Neuronal stem cell (in vitro differentiated cells): Measurements from ENCODE around the gene CC2D2A.

ENCODE experiments used
- DNase-seq: peaks from one replicate; pipeline ENCODE4 v3.0.0-alpha.2; 2013; ENCODE audit warnings: low spot score
- H2AFZ ChIP-seq: one replicate; pipeline ENCODE4 v1.6.1; 2013; ENCODE audit warnings: mild to moderate bottlenecking, low read length, inconsistent platforms
- H2AK5ac ChIP-seq: 2 replicates; pipeline ENCODE4 v1.6.1; 2013; ENCODE audit warnings: low read depth, mild to moderate bottlenecking, inconsistent platforms, low read length, moderate library complexity, mixed read lengths
- H2BK120ac ChIP-seq: 2 replicates; pipeline ENCODE4 v1.6.1; 2013; ENCODE audit warnings: low read depth, mild to moderate bottlenecking, inconsistent platforms, low read length, moderate library complexity, mixed read lengths
- H2BK12ac ChIP-seq: one replicate; pipeline ENCODE4 v1.6.1; 2013; ENCODE audit warnings: low read length, inconsistent platforms
- H2BK15ac ChIP-seq: 2 replicates; pipeline ENCODE4 v1.6.1; 2013; ENCODE audit warnings: mild to moderate bottlenecking, low read length, inconsistent platforms, mixed read lengths
- H2BK5ac ChIP-seq: one replicate; pipeline ENCODE4 v1.6.1; 2013; ENCODE audit warnings: inconsistent platforms, mild to moderate bottlenecking, low read length, moderate library complexity
- H3K14ac ChIP-seq: one replicate; pipeline ENCODE4 v1.6.1; 2013; ENCODE audit warnings: low read length, inconsistent platforms
- H3K18ac ChIP-seq: 2 replicates; pipeline ENCODE4 v1.6.1; 2013; ENCODE audit warnings: low read length, inconsistent platforms
- H3K23ac ChIP-seq: 2 replicates; pipeline ENCODE4 v1.6.1; 2013; ENCODE audit warnings: low read depth, mild to moderate bottlenecking, mixed read lengths, low read length, inconsistent platforms; ENCODE audit not compliant: poor library complexity
- H3K27ac ChIP-seq: replicated peaks from 3 replicates; pipeline ENCODE4 v1.5.1; 2013; ENCODE audit warnings: low read length, inconsistent platforms
- H3K27me3 ChIP-seq, 3 experiments: 2 replicates each; pipeline ENCODE4 v1.6.1; 2013; ENCODE audit warnings: low read length in 3 of 3, mild to moderate bottlenecking in 2 of 3, inconsistent platforms in 1 of 3, low read depth in 1 of 3, mixed read lengths in 1 of 3, moderate library complexity in 1 of 3; ENCODE audit not compliant: control insufficient read depth in 3 of 3, insufficient read depth in 3 of 3
- H3K36me3 ChIP-seq, 2 donors: replicated peaks in 1 of 2; 2 replicates each; pipeline ENCODE4 v1.6.1; 2013; ENCODE audit warnings: low read length in 2 of 2; ENCODE audit not compliant: control insufficient read depth in 2 of 2, insufficient read depth in 2 of 2
- H3K4ac ChIP-seq: 2 replicates; pipeline ENCODE4 v1.6.1; 2013; ENCODE audit warnings: inconsistent platforms, mild to moderate bottlenecking, low read length, moderate library complexity
- H3K4me1 ChIP-seq, 2 donors: 1 replicate in 1 of 2; 2 replicates in 1 of 2; pipeline ENCODE4 v1.6.1; 2013; ENCODE audit warnings: low read length in 2 of 2, low read depth in 1 of 2; ENCODE audit not compliant: control insufficient read depth in 2 of 2, insufficient read depth in 1 of 2
- H3K4me2 ChIP-seq: one replicate; pipeline ENCODE4 v1.6.1; 2013; ENCODE audit warnings: mild to moderate bottlenecking, low read length, inconsistent platforms; ENCODE audit not compliant: insufficient read depth, poor library complexity, severe bottlenecking
- H3K4me3 ChIP-seq, 2 donors: 2 replicates each; pipeline ENCODE4 v1.5.1; 2013; ENCODE audit warnings: low read length in 2 of 2, mild to moderate bottlenecking in 2 of 2, inconsistent platforms in 1 of 2, moderate library complexity in 1 of 2
- H3K79me1 ChIP-seq: one replicate; pipeline ENCODE4 v1.6.1; 2013; ENCODE audit warnings: low read depth, mild to moderate bottlenecking, inconsistent platforms, low read length, moderate library complexity
- H3K9ac ChIP-seq: one replicate; pipeline ENCODE4 v1.6.1; 2013; ENCODE audit warnings: mild to moderate bottlenecking, low read depth, low read length, inconsistent platforms; ENCODE audit not compliant: poor library complexity
- H3K9me3 ChIP-seq, 2 donors: replicated peaks in 1 of 2; 2 replicates each; pipeline versions ENCODE3 to v1.6.1; 2013; ENCODE audit warnings: low read length in 2 of 2, mild to moderate bottlenecking in 2 of 2, inconsistent platforms in 1 of 2, low read depth in 1 of 2, mixed read lengths in 1 of 2, moderate library complexity in 1 of 2; ENCODE audit not compliant: control insufficient read depth in 2 of 2, insufficient read depth in 1 of 2
- H4K8ac ChIP-seq: one replicate; pipeline ENCODE4 v1.6.1; 2013; ENCODE audit warnings: low read depth, mild to moderate bottlenecking, inconsistent platforms, low read length, moderate library complexity
- H4K91ac ChIP-seq: one replicate; pipeline ENCODE4 v1.6.1; 2013; ENCODE audit warnings: low read length, low read depth, mild to moderate bottlenecking, inconsistent platforms; ENCODE audit not compliant: poor library complexity
- WGBS, 2 donors: extraction: QIAGEN DNeasy Blood & Tissue Kit; methylation state at CpG; one replicate each; pipeline ENCODE4 v1.1.7; 2013; ENCODE audit warnings: missing lambda C conversion rate in 2 of 2, mixed read lengths in 1 of 2; ENCODE audit not compliant: insufficient read length in 2 of 2, insufficient replicate concordance in 1 of 2; ENCODE audit errors: extremely low coverage in 2 of 2; 5-methylcytosine and 5-hydroxymethylcytosine counted together

Gene CC2D2A

DNA sequence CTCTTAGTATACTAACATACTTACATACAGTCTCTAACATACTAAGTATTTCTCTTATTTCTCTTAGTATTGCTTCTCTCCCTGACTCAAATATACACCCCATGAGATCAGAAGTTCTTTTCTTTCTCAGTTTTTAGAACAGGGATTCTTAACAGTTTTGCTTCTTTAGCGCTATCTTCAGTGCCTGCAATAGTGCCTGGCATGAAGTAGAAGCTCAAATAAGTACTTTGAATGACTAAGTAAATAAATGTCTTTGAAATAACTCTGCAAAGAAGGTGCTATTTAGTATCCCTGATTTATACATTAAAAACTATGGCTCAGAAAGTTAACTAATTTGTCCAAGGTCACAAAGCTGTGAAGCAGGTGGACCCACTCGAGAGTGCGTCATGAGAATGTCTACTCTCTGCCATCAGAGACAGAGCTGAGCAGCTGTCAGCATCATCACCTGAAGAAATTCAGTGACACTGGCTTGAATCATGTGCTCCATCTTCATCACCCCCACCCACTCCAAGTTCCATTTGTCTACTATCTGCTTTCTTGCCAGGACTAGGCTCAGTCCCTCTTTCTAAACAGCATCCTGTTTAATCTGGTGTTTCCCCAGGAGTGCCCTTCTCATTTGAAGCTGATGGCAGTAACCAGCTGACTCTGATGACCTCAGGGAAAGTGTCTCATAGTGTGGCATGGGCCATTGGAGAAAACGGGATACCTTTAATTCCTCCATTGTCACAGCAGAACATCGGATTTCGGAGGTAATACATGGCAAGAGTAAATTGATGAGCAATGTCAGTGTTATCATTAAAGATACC, 83.1 kb downstream of the CC2D2A start:
- no peak overlapping the region for H3K27ac ChIP-seq
- no peak overlapping the region for H2BK15ac ChIP-seq
- WGBS, 2 donors, result no CpG with 5 or more reads among the region's 6 CpGs
- H3K36me3 ChIP-seq, result peaks cover 1 to 42% of the 10 kb centered on the region in 2 donors
- H3K9me3 ChIP-seq, result no peaks in the 10 kb centered on the region
- H2BK12ac ChIP-seq, result no peak overlapping the region
- H3K27me3 ChIP-seq, result no peaks in the 10 kb centered on the region
- H3K4me2 ChIP-seq, result no peak overlapping the region
- H2BK5ac ChIP-seq, result no peak overlapping the region
- H3K18ac ChIP-seq, result no peak overlapping the region
- H2AK5ac ChIP-seq, result no peak overlapping the region
- no peak overlapping the region for H4K8ac ChIP-seq
- H3K23ac ChIP-seq, result no peak overlapping the region
- H2BK120ac ChIP-seq, result no peak overlapping the region
- no peak overlapping the region for H3K14ac ChIP-seq
- H3K79me1 ChIP-seq, result no peaks in the 10 kb centered on the region
- H3K4ac ChIP-seq, result no peak overlapping the region
- DNase-seq, result no peak
- H3K4me1 ChIP-seq, result peaks cover 0 to 2% of the 10 kb centered on the region in 2 donors
- no peak overlapping the region for H3K9ac ChIP-seq
- no peak overlapping the region for H3K4me3 ChIP-seq
- H4K91ac ChIP-seq, result no peak overlapping the region
- no peak overlapping the region for H2AFZ ChIP-seq

DNA sequence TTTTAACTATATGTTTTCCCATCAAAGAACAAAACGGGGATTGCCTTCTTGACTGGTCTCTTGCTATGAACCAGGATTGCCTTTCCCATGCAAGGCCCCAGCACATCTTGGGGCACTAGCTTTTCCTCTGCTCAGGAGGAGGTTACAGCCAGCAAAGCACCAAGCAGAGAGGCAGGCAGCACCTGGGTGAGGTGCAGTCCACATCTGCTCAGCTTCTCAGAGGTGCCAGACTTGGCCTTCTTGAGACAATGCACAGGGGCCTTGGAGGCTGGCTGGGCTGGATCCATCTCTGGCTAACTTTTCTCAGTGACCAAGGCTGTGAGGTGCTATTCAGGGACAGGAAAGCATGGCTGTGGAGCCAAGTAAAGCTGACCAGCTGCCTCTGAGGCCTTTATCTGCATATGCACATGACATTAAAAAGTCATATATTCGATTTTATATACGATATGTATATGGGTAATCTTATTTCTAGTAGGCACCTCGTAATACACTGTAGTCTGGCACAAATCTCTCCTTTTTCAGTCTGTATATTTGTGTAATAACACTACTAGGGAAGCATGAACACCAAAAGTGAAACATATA, 86.9 kb downstream of the CC2D2A start:
- WGBS, 2 donors, result no CpG with 5 or more reads among the region's 4 CpGs
- peaks cover 0 to 2% of the 10 kb centered on the region in 2 donors for H3K4me1 ChIP-seq
- no peak overlapping the region for H4K91ac ChIP-seq
- no peak overlapping the region for H3K18ac ChIP-seq
- no peaks in the 10 kb centered on the region for H3K27me3 ChIP-seq
- no peak for DNase-seq
- H3K23ac ChIP-seq, result no peak overlapping the region
- H2AFZ ChIP-seq, result no peak overlapping the region
- H2BK12ac ChIP-seq, result no peak overlapping the region
- H2AK5ac ChIP-seq, result no peak overlapping the region
- H2BK15ac ChIP-seq, result no peak overlapping the region
- no peak overlapping the region for H2BK120ac ChIP-seq
- H3K9me3 ChIP-seq, result no peaks in the 10 kb centered on the region
- no peak overlapping the region for H3K4me2 ChIP-seq
- peaks cover 1 to 60% of the 10 kb centered on the region in 2 donors for H3K36me3 ChIP-seq
- no peak overlapping the region for H3K4me3 ChIP-seq
- H3K4ac ChIP-seq, result no peak overlapping the region
- H3K27ac ChIP-seq, result no peak overlapping the region
- H4K8ac ChIP-seq, result no peak overlapping the region
- H3K9ac ChIP-seq, result no peak overlapping the region
- no peaks in the 10 kb centered on the region for H3K79me1 ChIP-seq
- no peak overlapping the region for H2BK5ac ChIP-seq
- no peak overlapping the region for H3K14ac ChIP-seq

DNA sequence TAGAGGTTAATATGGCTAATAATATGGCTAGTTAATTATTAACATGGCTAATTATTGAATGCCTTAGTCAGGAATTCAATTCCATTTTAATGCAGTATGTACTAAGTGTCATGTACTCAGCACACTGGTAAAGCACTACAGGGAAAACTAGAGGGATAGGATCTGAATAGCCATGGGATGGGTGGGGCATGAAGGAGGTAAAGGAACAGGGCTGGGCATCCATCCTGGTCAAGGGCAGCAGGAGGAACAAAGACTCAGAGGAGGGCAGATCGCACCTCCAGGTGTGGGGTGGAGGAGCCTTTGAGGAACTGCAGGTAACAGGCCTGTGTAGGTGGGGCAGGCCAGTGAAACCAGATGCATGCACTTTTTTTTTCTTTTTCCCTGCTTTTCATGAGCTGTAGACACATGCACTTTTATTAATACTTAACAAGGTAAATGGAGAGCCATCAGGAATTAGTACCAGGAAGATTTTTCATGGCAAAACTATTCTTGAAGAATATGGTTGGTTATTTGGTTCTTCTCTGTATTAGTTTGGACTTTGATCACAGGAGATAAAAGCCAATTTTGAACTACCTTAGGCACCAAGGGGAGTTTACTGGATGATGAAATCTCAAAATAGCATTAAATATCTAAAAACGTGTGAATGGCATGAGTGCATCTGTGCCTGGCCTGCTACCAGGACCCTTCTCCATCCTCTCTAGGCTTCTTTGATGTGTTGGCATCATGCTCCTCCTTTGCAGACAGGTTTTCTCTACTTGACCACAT, 88.3 kb downstream of the CC2D2A start:
- Histone ChIP-seq H3K4me2 (no peak overlapping the region), H3K36me3 (peaks cover 1 to 69% of the 10 kb centered on the region in 2 donors), H3K4me3 (no peak overlapping the region), H2BK12ac (no peak overlapping the region), H3K23ac (no peak overlapping the region), H3K9me3 (no peaks in the 10 kb centered on the region), H2BK15ac (no peak overlapping the region), H2AFZ (no peak overlapping the region), H3K79me1 (no peaks in the 10 kb centered on the region), H3K27ac (no peak overlapping the region), H2AK5ac (no peak overlapping the region), H3K4ac (no peak overlapping the region), H4K91ac (no peak overlapping the region), H4K8ac (no peak overlapping the region), H3K4me1 (peaks cover 0 to 2% of the 10 kb centered on the region in 2 donors), H3K18ac (no peak overlapping the region), H3K27me3 (no peaks in the 10 kb centered on the region), H2BK120ac (no peak overlapping the region), H2BK5ac (no peak overlapping the region), H3K9ac (no peak overlapping the region), H3K14ac (no peak overlapping the region)
- DNase-seq, result no peak
- WGBS, 2 donors, result no CpG with 5 or more reads among the region's 2 CpGs

DNA sequence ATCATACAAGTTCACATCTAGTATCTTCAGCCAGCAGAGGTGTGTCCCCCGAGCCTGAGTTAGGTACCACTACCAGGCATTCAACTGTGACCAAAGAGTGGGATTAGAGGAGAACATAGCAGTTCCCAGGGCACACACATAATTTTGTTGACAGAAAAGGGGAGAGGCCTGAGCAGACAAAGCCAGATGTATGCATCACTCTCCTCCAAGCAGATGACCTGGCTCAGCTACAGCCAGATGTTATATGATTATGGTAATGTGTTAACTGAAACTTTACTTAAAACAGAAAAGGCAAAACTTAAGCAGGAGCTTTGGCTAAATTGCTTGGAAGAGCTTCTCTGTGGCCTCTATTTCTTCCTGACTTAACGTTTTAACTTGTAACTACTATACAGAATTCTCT, 88.9 kb downstream of the CC2D2A start:
- Histone ChIP-seq H2AFZ (no peak overlapping the region), H2AK5ac (no peak overlapping the region), H3K36me3 (peaks cover 1 to 69% of the 10 kb centered on the region in 2 donors), H3K4me1 (peaks cover 0 to 2% of the 10 kb centered on the region in 2 donors), H3K9me3 (no peaks in the 10 kb centered on the region), H3K4me3 (no peak overlapping the region), H3K4me2 (no peak overlapping the region), H3K27me3 (no peaks in the 10 kb centered on the region), H4K8ac (no peak overlapping the region), H2BK12ac (no peak overlapping the region), H2BK5ac (no peak overlapping the region), H3K14ac (no peak overlapping the region), H3K9ac (no peak overlapping the region), H3K27ac (no peak overlapping the region), H4K91ac (no peak overlapping the region), H2BK120ac (no peak overlapping the region), H3K23ac (no peak overlapping the region), H3K79me1 (no peaks in the 10 kb centered on the region), H3K18ac (no peak overlapping the region), H3K4ac (no peak overlapping the region), H2BK15ac (no peak overlapping the region)
- no CpG with 5 or more reads among the region's 2 CpGs for WGBS, 2 donors
- no peak for DNase-seq
